Measurements from ENCODE around the gene HEXIM1. TPM values are rescaled to one million over a fixed set of nuclear protein-coding genes. Genes with fewer than 3 reads are reported as not detected.

The HEXIM1 gene
- total RNA-seq, 4 donors from 2014 or later = 20.9 to 32.7 (median 25.0) TPM

DNA sequence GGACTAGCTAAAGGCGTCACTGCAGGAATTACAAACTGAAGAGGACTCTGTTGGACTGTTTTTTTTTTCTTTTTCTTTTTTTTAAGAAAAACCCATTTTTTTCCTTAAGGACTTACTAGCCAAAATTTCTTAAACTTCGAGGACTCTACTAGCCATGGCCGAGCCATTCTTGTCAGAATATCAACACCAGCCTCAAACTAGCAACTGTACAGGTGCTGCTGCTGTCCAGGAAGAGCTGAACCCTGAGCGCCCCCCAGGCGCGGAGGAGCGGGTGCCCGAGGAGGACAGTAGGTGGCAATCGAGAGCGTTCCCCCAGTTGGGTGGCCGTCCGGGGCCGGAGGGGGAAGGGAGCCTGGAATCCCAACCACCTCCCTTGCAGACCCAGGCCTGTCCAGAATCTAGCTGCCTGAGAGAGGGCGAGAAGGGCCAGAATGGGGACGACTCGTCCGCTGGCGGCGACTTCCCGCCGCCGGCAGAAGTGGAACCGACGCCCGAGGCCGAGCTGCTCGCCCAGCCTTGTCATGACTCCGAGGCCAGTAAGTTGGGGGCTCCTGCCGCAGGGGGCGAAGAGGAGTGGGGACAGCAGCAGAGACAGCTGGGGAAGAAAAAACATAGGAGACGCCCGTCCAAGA lies 878 bp downstream of the HEXIM1 start:
- TF ChIP-seq, protein P1, sequence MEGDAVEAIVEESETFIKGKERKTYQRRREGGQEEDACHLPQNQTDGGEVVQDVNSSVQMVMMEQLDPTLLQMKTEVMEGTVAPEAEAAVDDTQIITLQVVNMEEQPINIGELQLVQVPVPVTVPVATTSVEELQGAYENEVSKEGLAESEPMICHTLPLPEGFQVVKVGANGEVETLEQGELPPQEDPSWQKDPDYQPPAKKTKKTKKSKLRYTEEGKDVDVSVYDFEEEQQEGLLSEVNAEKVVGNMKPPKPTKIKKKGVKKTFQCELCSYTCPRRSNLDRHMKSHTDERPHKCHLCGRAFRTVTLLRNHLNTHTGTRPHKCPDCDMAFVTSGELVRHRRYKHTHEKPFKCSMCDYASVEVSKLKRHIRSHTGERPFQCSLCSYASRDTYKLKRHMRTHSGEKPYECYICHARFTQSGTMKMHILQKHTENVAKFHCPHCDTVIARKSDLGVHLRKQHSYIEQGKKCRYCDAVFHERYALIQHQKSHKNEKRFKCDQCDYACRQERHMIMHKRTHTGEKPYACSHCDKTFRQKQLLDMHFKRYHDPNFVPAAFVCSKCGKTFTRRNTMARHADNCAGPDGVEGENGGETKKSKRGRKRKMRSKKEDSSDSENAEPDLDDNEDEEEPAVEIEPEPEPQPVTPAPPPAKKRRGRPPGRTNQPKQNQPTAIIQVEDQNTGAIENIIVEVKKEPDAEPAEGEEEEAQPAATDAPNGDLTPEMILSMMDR (IDR thresholded peaks at IDR 0.05) = no peak
- no peak for TF ChIP-seq POLR2A (IDR thresholded peaks at IDR 0.05)
- intact Hi-C loops (cut with DNase I; ENCODE audit: low total_unique reads) = no loop called here
- peak overlapping the region; percentile 76 for H3K4me3 ChIP-seq (ENCODE audit: low read depth, poor library complexity, severe bottlenecking)
- peak; percentile 79 to 97 for DNase-seq (ENCODE audit: low spot score in 2 of 2)
- 0 to 1% methylated on average over 29 to 30 of the region's 32 CpGs for WGBS, 2 donors

DNA sequence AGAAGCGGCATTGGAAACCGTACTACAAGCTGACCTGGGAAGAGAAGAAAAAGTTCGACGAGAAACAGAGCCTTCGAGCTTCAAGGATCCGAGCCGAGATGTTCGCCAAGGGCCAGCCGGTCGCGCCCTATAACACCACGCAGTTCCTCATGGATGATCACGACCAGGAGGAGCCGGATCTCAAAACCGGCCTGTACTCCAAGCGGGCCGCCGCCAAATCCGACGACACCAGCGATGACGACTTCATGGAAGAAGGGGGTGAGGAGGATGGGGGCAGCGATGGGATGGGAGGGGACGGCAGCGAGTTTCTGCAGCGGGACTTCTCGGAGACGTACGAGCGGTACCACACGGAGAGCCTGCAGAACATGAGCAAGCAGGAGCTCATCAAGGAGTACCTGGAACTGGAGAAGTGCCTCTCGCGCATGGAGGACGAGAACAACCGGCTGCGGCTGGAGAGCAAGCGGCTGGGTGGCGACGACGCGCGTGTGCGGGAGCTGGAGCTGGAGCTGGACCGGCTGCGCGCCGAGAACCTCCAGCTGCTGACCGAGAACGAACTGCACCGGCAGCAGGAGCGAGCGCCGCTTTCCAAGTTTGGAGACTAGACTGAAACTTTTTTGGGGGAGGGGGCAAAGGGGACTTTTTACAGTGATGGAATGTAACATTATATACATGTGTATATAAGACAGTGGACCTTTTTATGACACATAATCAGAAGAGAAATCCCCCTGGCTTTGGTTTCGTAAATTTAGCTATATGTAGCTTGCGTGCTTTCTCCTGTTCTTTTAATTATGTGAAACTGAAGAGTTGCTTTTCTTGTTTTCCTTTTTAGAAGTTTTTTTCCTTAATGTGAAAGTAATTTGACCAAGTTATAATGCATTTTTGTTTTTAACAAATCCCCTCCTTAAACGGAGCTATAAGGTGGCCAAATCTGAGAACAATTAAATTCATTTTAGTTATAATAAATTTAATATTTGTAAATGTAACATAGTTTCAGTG lies 1.7 kb downstream of the HEXIM1 start:
- intact Hi-C loops (cut with DNase I; ENCODE audit: low total_unique reads) = no loop called here
- 1% methylated on average over 56 of the region's 56 CpGs for WGBS, 2 donors
- no peak for TF ChIP-seq POLR2A (IDR thresholded peaks at IDR 0.05)
- TF ChIP-seq, protein P1 (IDR thresholded peaks at IDR 0.05) = no peak
- peak; percentile 75 to 95 for DNase-seq (ENCODE audit: low spot score in 2 of 2)
- H3K4me3 ChIP-seq (ENCODE audit: low read depth, poor library complexity, severe bottlenecking) = peak overlapping the region; percentile 76

DNA sequence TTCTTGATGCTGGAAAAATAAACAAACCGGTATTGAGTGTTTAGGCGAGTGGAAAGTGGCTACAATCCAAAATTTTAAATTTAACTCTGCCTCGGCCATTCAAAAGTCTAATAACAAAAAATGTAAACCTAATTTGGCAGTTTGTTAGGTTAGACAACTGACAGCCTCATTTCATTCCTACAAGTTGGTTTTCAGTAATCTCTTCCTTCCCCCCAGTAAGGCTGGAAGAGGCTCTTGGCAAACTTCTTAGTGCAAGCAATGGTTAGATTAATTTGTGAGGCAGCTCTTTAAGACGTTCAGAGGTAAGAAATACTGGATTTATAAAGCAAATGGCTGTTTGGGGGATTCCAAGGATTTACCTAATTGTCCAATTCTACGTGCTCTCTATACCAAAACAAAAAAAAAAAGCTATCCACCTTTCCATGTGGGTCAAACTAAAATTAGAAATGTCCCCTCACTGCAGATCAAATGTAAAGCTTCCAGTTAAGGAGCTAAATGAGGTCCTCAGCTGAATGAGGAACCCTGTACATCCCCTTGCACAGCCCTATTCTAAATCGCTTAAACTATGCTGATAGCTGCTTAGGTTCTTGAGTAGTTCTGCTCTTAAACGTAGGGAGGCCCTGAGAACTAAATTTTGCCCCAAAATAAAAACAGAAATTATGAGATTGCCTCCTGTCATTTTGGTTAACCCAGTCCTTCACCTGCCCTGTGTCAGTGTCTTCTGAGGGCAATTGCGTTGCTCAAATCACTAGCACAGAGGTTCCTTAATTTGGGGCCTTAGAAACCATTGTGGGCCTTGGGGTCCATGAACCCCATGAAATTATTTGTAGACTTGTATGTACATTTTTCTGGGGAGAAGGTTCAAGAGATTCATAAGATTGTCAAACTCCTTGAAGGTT lies 2.9 kb downstream of the HEXIM1 start:
- TF ChIP-seq, protein P1 (IDR thresholded peaks at IDR 0.05) = no peak
- no peak for TF ChIP-seq POLR2A (IDR thresholded peaks at IDR 0.05)
- intact Hi-C loops (cut with DNase I; ENCODE audit: low total_unique reads) = no loop called here
- DNase-seq (ENCODE audit: low spot score in 2 of 2) = no peak
- no peak overlapping the region for H3K4me3 ChIP-seq (ENCODE audit: low read depth, poor library complexity, severe bottlenecking)
- WGBS, 2 donors = 21% methylated on average over 8 of the region's 8 CpGs

DNA sequence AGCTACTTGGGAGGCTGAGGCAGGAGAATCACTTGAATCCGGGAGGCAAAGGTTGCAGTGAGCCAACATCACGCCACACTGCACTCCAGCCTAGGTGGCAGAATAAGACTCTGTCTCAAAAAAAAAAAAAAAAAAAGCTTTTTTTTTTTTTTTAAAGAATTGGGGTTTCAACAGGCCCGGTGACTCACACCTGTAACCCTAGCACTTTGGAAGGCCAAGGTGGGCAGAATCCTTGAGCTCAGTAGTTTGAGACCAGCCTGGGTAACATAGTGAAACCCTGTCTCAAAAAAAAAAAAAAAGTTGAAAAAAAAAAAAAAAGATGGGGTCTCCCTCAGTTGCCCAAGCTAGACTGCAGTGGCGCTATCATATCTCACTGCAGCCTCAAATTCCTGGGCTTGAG lies 6.8 kb downstream of the HEXIM1 start:
- 68 to 84% methylated on average over 4 of the region's 4 CpGs for WGBS, 2 donors
- H3K4me3 ChIP-seq (ENCODE audit: low read depth, poor library complexity, severe bottlenecking) = no peak overlapping the region
- no peak for DNase-seq (ENCODE audit: low spot score in 2 of 2)
- TF ChIP-seq, protein P1 (IDR thresholded peaks at IDR 0.05) = no peak
- no peak for TF ChIP-seq POLR2A (IDR thresholded peaks at IDR 0.05)
- intact Hi-C loops (cut with DNase I; ENCODE audit: low total_unique reads) = no loop called here

DNA sequence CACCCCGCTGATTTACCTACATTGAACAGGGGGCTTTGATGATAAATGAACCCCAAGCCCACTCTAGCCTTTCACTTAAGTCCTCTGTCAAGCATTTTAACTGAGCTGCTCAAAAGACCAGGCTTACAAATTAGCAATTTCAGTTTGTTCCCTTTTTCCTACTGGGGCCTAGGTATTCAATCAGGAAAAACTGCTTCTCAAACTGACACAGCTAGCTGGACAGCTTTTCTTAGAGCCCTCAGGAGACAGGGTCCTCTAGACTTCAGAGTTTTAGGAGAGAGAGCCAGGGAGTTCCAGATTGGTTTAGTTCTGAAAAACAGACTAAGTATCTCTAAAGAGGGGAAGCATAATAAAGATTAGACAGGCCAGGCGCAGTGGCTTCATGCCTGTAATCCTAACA lies 7.2 kb downstream of the HEXIM1 start:
- 93 to 98% methylated on average over 2 of the region's 2 CpGs for WGBS, 2 donors
- H3K4me3 ChIP-seq (ENCODE audit: low read depth, poor library complexity, severe bottlenecking) = no peak overlapping the region
- intact Hi-C loops (cut with DNase I; ENCODE audit: low total_unique reads) = no loop called here
- TF ChIP-seq, protein P1 (IDR thresholded peaks at IDR 0.05) = no peak
- no peak for TF ChIP-seq POLR2A (IDR thresholded peaks at IDR 0.05)
- no peak for DNase-seq (ENCODE audit: low spot score in 2 of 2)

Data from lower leg skin (tissue), 4 donors.